HepG2 (cell line): ENCODE results near the gene POLR3GL. TPM values are rescaled to one million over a fixed set of nuclear protein-coding genes. Genes with fewer than 3 reads are reported as not detected.
A peak's percentile ranks its signal among the peaks of the same experiment; 100 is the strongest.

Source experiments
- ATAC-seq: fragments of 200-7000 bp; cut with Tn5 transposase; 3 replicates; pipeline ENCODE4 v1.9.1; 2020; ENCODE audit warnings: mild to moderate bottlenecking, moderate library complexity
- BruUV-seq: library from RNA; stranded (reverse); fragments of 400-500 nt; replicated peaks from 2 replicates; lab custom pipeline; 2021; lab: Mats Ljungman, UMichigan
- CTCF ChIA-PET: fragments of 300-600 bp; formaldehyde crosslinking; extraction: SDS; loops from one replicate; lab custom pipeline; 2021; ENCODE audit warnings: low total read pairs, inconsistent platforms, low intra/inter-chr PET ratio; lab: Yijun Ruan, JAX
- POLR2A ChIA-PET: fragments of 350-600 bp; sonication (Branson Sonifier 250); formaldehyde crosslinking; loops from one replicate; lab custom pipeline; 2020; ENCODE audit warnings: antibody characterized with exemption, inconsistent platforms; lab: Yijun Ruan, JAX
- DNase-seq: peaks from one replicate; pipeline ENCODE4 v3.0.0-alpha.2; 2015; ENCODE audit warnings: low spot score
- FAIRE-seq: peaks from 3 replicates; lab custom pipeline; 2011; peaks lifted over from hg19 to GRCh38; lab: Jason Lieb, UNC
- H2AFZ ChIP-seq: one replicate; pipeline ENCODE4 v1.6.1; 2011; ENCODE audit warnings: low read length, inconsistent platforms
- H3K27ac ChIP-seq: fragments of 300-600 bp; 3 replicates; pipeline ENCODE4 v1.8.0; 2011; ENCODE audit warnings: mixed run types, mild to moderate bottlenecking, mixed read lengths, low read length, inconsistent platforms; ENCODE audit not compliant: insufficient read depth; ENCODE audit errors: extremely low read length
- H3K27me3 ChIP-seq, 2 experiments: fragments of 200-600 bp in 1 of 2; 2 replicates in 1 of 2; 3 replicates in 1 of 2; pipeline versions ENCODE4 v1.6.0 to v1.8.0; 2011; ENCODE audit warnings: low read length in 2 of 2, mild to moderate bottlenecking in 2 of 2, moderate library complexity in 2 of 2, inconsistent platforms in 1 of 2; ENCODE audit not compliant: insufficient read depth in 2 of 2, control insufficient read depth in 1 of 2
- H3K36me3 ChIP-seq, 2 experiments: fragments of 200-600 bp in 1 of 2; replicated peaks in 1 of 2; 2 replicates in 1 of 2; 3 replicates in 1 of 2; pipeline versions ENCODE4 v1.5.1 to v1.8.0; 2011; ENCODE audit warnings: low read length in 2 of 2, inconsistent platforms in 1 of 2; ENCODE audit not compliant: insufficient read depth in 2 of 2, control insufficient read depth in 1 of 2
- H3K4me1 ChIP-seq: 2 replicates; pipeline ENCODE4 v1.5.1; 2012; ENCODE audit warnings: low read length, inconsistent platforms; ENCODE audit not compliant: insufficient read depth
- H3K4me2 ChIP-seq: 2 replicates; pipeline ENCODE4 v1.6.0; 2011; ENCODE audit warnings: low read depth, low read length, inconsistent platforms
- H3K4me3 ChIP-seq, 3 experiments: fragments of 200-600 bp in 1 of 3; sonication (generic), shearing (Covaris generic) in 1 of 3; replicated peaks in 1 of 3; 2 replicates each; pipeline ENCODE4 v1.5.1; 2011 to 2016; ENCODE audit warnings: low read length in 3 of 3, inconsistent platforms in 2 of 3, low read depth in 2 of 3, mild to moderate bottlenecking in 2 of 3, control low read depth in 1 of 3, mixed read lengths in 1 of 3; ENCODE audit not compliant: insufficient read depth in 1 of 3
- H3K79me2 ChIP-seq: one replicate; pipeline ENCODE4 v1.6.1; 2011; ENCODE audit warnings: low read length, inconsistent platforms; ENCODE audit not compliant: insufficient read depth
- H3K9ac ChIP-seq: 2 replicates; pipeline ENCODE4 v1.6.0; 2011; ENCODE audit warnings: mild to moderate bottlenecking, low read depth, low read length, inconsistent platforms; ENCODE audit not compliant: insufficient read depth
- H3K9me3 ChIP-seq: 2 replicates; pipeline ENCODE4 v1.5.1; 2012; ENCODE audit warnings: mild to moderate bottlenecking, low read length
- H4K20me1 ChIP-seq: 2 replicates; pipeline ENCODE4 v1.6.0; 2011; ENCODE audit warnings: inconsistent platforms, mild to moderate bottlenecking, low read length, moderate library complexity; ENCODE audit not compliant: insufficient read depth
- KMT2A ChIP-seq: sonication (generic); formaldehyde crosslinking; IDR thresholded peaks from 2 replicates; pipeline ENCODE4 v1.4.0; 2020; ENCODE audit warnings: missing genetic modification reagents
- MEF2D ChIP-seq: sonication (generic); formaldehyde crosslinking; IDR thresholded peaks from 2 replicates; pipeline ENCODE4 v1.5.1; 2020; ENCODE audit warnings: mild to moderate bottlenecking, missing genetic modification reagents
- PHF21A ChIP-seq: sonication (generic); formaldehyde crosslinking; IDR thresholded peaks from 2 replicates; pipeline ENCODE4 v1.5.0; 2020; ENCODE audit warnings: mild to moderate bottlenecking, missing genetic modification reagents
- SOX6 ChIP-seq, 2 experiments: fragments of 450-650 bp in 1 of 2; sonication (generic) in 1 of 2; formaldehyde crosslinking in 1 of 2; IDR thresholded peaks; 2 replicates each; pipeline versions ENCODE4 v1.4.0 to v1.6.1; 2017 to 2020; ENCODE audit warnings: antibody characterized with exemption in 1 of 2, mild to moderate bottlenecking in 1 of 2, missing genetic modification reagents in 1 of 2
- ZHX2 ChIP-seq, 2 experiments: sonication (generic) in 1 of 2; formaldehyde crosslinking in 1 of 2; IDR thresholded peaks; 2 replicates each; pipeline versions ENCODE4 v1.6.1 to v1.9.0; 2014 to 2022; ENCODE audit warnings: antibody characterized with exemption in 1 of 2, borderline replicate concordance in 1 of 2, inconsistent platforms in 1 of 2, low read depth in 1 of 2, missing genetic modification reagents in 1 of 2
- ZNF567 ChIP-seq: sonication (generic); formaldehyde crosslinking; IDR thresholded peaks from 2 replicates; pipeline ENCODE4 v1.8.1; 2023; ENCODE audit warnings: mild to moderate bottlenecking, missing genetic modification reagents, borderline replicate concordance
- WGBS: methylation state at CpG from one replicate; pipeline ENCODE4 v1.1.6; 2017; ENCODE audit warnings: low lambda C conversion rate; 5-methylcytosine and 5-hydroxymethylcytosine counted together
- in situ Hi-C: cut with HindIII; loops from 2 replicates; pipeline ENCODE4 v1.10.0; 2017; ENCODE audit warnings: low pct_unique_long_range_greater_than_20kb; ENCODE audit not compliant: extremely low pct_ligation_motif_present
- intact Hi-C: fragments of 100-400 bp; cut with micrococcal nuclease; formaldehyde crosslinking; loops from one replicate; pipeline ENCODE4 v1.10.0; 2022; ENCODE audit not compliant: unreplicated experiment
- polyA plus RNA-seq, 8 experiments: library from polyadenylated mRNA; depleted of rRNA in 3 of 8; stranded (reverse) in 7 of 8; unstranded in 1 of 8; fragments of >200 nt; fragmentation: Illumina TruSeq in 4 of 8; extraction: Trizol in 4 of 8; gene quantifications; 2 replicates each; pipeline versions ENCODE4 v1.2.1 to v1.2.3, GENCODE V29; 2011 to 2016; ENCODE audit warnings: low read depth in 4 of 8, missing spikeins in 1 of 8, mixed read lengths in 1 of 8; ENCODE audit not compliant: insufficient read depth in 1 of 8
- total RNA-seq, 5 experiments: library from RNA; depleted of rRNA; stranded (reverse); fragments of >200 nt; fragmentation: Illumina TruSeq; extraction: Trizol; gene quantifications; 2 replicates each; pipeline ENCODE4 v1.2.3, GENCODE V29; 2016; ENCODE audit warnings: low read depth in 1 of 5
- TF ChIP-seq, protein P1 (sequence below): sonication (generic); formaldehyde crosslinking; IDR thresholded peaks from 2 replicates; pipeline ENCODE4 v1.5.1; 2020; ENCODE audit warnings: mild to moderate bottlenecking, missing genetic modification reagents, borderline replicate concordance

Gene POLR3GL
- total and polyA plus RNA-seq, 2 of the 13 experiments (the other 11 are each of a cell fraction or from before 2014, with no cell fraction given), result 11.5 to 12.4 TPM

DNA sequence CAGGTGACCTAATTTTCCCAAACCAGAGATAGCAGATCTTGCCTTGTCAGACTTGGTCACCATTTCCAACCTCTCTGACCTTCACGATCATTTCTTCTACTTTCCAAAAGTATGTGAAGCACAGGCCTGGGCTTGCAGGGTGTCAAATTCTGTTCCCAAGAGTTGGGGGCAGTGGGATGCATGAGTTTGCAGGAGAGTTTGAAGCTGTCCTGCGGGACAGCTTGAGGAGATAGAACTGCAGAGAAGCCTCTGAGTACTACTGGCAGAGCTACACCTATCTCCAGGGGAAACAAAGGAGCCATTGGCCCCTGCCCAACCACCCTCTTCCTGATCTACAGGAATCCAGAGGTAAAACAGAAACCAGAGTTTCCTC, 20.6 kb downstream of the POLR3GL start:
- DNase-seq, result no peak
- ATAC-seq, result peak; percentile 19
- POLR2A ChIA-PET, result interaction anchor here (1.0 to 2.1 kb wide), 2 partner anchors 20 to 58 kb away, joined by 3 to 7 read pairs; partner anchors contain the start of genes ANKRD34A, POLR3GL and RBM8A
- Histone ChIP-seq H3K36me3 (no peaks in the 10 kb centered on the region), H3K4me1 (peaks cover 76% of the 10 kb centered on the region), H3K79me2 (no peaks in the 10 kb centered on the region), H3K4me2 (peak overlapping the region; percentile 79), H3K9me3 (no peaks in the 10 kb centered on the region), H3K27me3 (no peaks in the 10 kb centered on the region), H3K9ac (no peak overlapping the region), H2AFZ (peak overlapping the region; percentile 11), H4K20me1 (no peaks in the 10 kb centered on the region), H3K4me3 (peak overlapping the region in 2 of 3 experiments; percentile 11 to 51; a peak in 3 of 6 replicates), H3K27ac (no peak overlapping the region)
- no TSS peak for BruUV-seq
- WGBS, result 35% methylated on average over 2 of the region's 2 CpGs
- TF ChIP-seq KMT2A (CRISPR knock-in tag), result no peak
- 0 out of 2 replicates have a peak, but pooled peaks have one; percentile 2 for TF ChIP-seq PHF21A
- intact Hi-C loops (loop anchor here (2.0 kb wide), 1 partner anchor 14 kb away; no protein-coding TSS in a partner anchor), in situ Hi-C loops (no loop called here)
- CTCF ChIA-PET, result no interaction called here
- FAIRE-seq, result peak; percentile 50

GRCh38 chr1:145985502-145986439, 21.3 kb downstream of the POLR3GL start:
- no peaks in the 10 kb centered on the region for H3K27me3 ChIP-seq
- peak; percentile 56 for DNase-seq
- no peaks in the 10 kb centered on the region for H3K79me2 ChIP-seq
- H3K4me3 ChIP-seq, result peak overlapping the region; percentile 11 to 51 (median 14); a peak in 3 of 6 replicates
- ChIA-PET POLR2A (interaction anchor here (0.6 to 2.1 kb wide), 3 partner anchors 21 to 109 kb away, joined by 3 to 7 read pairs (median 4); partner anchors contain the start of genes ANKRD34A, POLR3GL and RBM8A), CTCF (no interaction called here)
- in situ Hi-C loops, result no loop called here
- peaks cover 76% of the 10 kb centered on the region for H3K4me1 ChIP-seq
- no peak overlapping the region for H3K9ac ChIP-seq
- no peak overlapping the region for H3K27ac ChIP-seq
- BruUV-seq, result no TSS peak
- peak; percentile 44 for ATAC-seq
- H3K9me3 ChIP-seq, result no peaks in the 10 kb centered on the region
- no peaks in the 10 kb centered on the region for H4K20me1 ChIP-seq
- H2AFZ ChIP-seq, result peak overlapping the region; percentile 11
- peak overlapping the region; percentile 79 for H3K4me2 ChIP-seq
- H3K36me3 ChIP-seq, result no peaks in the 10 kb centered on the region
- intact Hi-C loops, result loop anchor here (2.0 kb wide), 1 partner anchor 13 kb away; no protein-coding TSS in a partner anchor
- FAIRE-seq, result peak; percentile 56
- WGBS, result 9% methylated on average over 15 of the region's 15 CpGs
- TF ChIP-seq ZHX2 (IDR thresholded peaks at IDR 0.05; ENCODE audit: low read depth) (no peak), ZHX2 (CRISPR knock-in tag; IDR thresholded peaks at IDR 0.05; ENCODE audit: borderline replicate concordance) (no peak), ZNF567 (CRISPR knock-in tag) (no peak), MEF2D (CRISPR knock-in tag) (peak; percentile 59; the same call in 1 of the 2 replicates), SOX6 (IDR thresholded peaks at IDR 0.05) (no peak), SOX6 (CRISPR knock-in tag; IDR thresholded peaks at IDR 0.05) (peak; percentile 54)
- TF ChIP-seq, protein P1, sequence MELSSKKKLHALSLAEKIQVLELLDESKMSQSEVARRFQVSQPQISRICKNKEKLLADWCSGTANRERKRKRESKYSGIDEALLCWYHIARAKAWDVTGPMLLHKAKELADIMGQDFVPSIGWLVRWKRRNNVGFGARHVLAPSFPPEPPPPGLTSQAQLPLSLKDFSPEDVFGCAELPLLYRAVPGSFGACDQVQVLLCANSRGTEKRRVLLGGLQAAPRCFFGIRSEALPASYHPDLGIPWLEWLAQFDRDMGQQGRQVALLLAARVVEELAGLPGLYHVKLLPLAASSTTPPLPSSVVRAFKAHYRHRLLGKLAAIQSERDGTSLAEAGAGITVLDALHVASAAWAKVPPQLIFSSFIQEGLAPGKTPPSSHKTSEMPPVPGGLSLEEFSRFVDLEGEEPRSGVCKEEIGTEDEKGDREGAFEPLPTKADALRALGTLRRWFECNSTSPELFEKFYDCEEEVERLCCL (CRISPR knock-in tag), result no peak
